ENCODE results near the gene WNT3A.

GRCh38 chr1:228023294-228023639 lies 16.5 kb downstream of the WNT3A start:
- TF ChIP-seq CTCF (conservative IDR thresholded peaks at IDR 0.05) (no peak), ZFX (IDR thresholded peaks at IDR 0.05) (no peak)

Measured in C4-2B (cell line).